ENCODE measurements around the gene NCOR2. TPM values are rescaled to one million over a fixed set of nuclear protein-coding genes. Genes with fewer than 3 reads are reported as not detected.

The NCOR2 gene
- polyA plus RNA-seq, 6 donors from 2014 or later: 2.4 to 15.8 (median 4.0) TPM

- H3K27ac Mint-ChIP-seq: peak overlapping the region in 2 of 6 donors; percentile 59 to 62
- ATAC-seq (ENCODE audit: low read depth in 2 of 2): no peak
- no peaks in the 10 kb centered on the region for H3K27me3 Mint-ChIP-seq
- H3K9me3 Mint-ChIP-seq: peaks cover 0 to 3% (median 0%) of the 10 kb centered on the region in 7 donors
- H3K36me3 Mint-ChIP-seq: peaks cover 0 to 9% of the 10 kb centered on the region in 2 donors
- no peak for DNase-seq
- peaks cover 23 to 58% (median 48%) of the 10 kb centered on the region in 3 donors for H3K4me1 Mint-ChIP-seq
- no peak overlapping the region for H3K4me3 Mint-ChIP-seq
Measured at GRCh38 chr12:124559182-124560017, 8.0 kb downstream of the NCOR2 start.

GRCh38 chr12:124558313-124558712, 9.1 kb downstream of the NCOR2 start:
- ATAC-seq (ENCODE audit: low read depth in 2 of 2) (no peak), DNase-seq (no peak)
- H3K4me1 Mint-ChIP-seq: peaks cover 29 to 60% (median 56%) of the 10 kb centered on the region in 3 donors
- H3K36me3 Mint-ChIP-seq: peaks cover 0 to 9% of the 10 kb centered on the region in 2 donors
- peaks cover 0 to 3% (median 0%) of the 10 kb centered on the region in 7 donors for H3K9me3 Mint-ChIP-seq
- no peaks in the 10 kb centered on the region for H3K27me3 Mint-ChIP-seq
- H3K4me3 Mint-ChIP-seq: no peak overlapping the region
- no peak overlapping the region for H3K27ac Mint-ChIP-seq

GRCh38 chr12:124557518-124558223, 9.7 kb downstream of the NCOR2 start:
- Mint-ChIP-seq H3K27ac (no peak overlapping the region), H3K27me3 (no peaks in the 10 kb centered on the region), H3K4me3 (no peak overlapping the region), H3K36me3 (peaks cover 0 to 9% of the 10 kb centered on the region in 2 donors), H3K9me3 (peaks cover 0 to 3% (median 0%) of the 10 kb centered on the region in 7 donors), H3K4me1 (peaks cover 33 to 64% (median 58%) of the 10 kb centered on the region in 3 donors)
- DNase-seq (no peak), ATAC-seq (ENCODE audit: low read depth in 2 of 2) (no peak)

- Mint-ChIP-seq H3K27me3 (no peaks in the 10 kb centered on the region), H3K36me3 (peaks cover 0 to 9% of the 10 kb centered on the region in 2 donors), H3K4me1 (peaks cover 38 to 68% (median 61%) of the 10 kb centered on the region in 3 donors), H3K4me3 (peak overlapping the region in 1 of 8 donors; percentile 75), H3K27ac (peak overlapping the region in 1 of 6 donors; percentile 93), H3K9me3 (peaks cover 0 to 3% (median 0%) of the 10 kb centered on the region in 7 donors)
- DNase-seq (no peak), ATAC-seq (ENCODE audit: low read depth in 2 of 2) (no peak)
Measured at GRCh38 chr12:124556896-124557501, 10.4 kb downstream of the NCOR2 start.

GRCh38 chr12:124556074-124556466, 11.3 kb downstream of the NCOR2 start:
- peaks cover 41 to 69% (median 63%) of the 10 kb centered on the region in 3 donors for H3K4me1 Mint-ChIP-seq

GRCh38 chr12:124555168-124556073, 12.0 kb downstream of the NCOR2 start:
- no peak for ATAC-seq (ENCODE audit: low read depth in 2 of 2)
- Mint-ChIP-seq H3K27me3 (no peaks in the 10 kb centered on the region), H3K27ac (peak overlapping the region in 2 of 6 donors; percentile 53 to 80), H3K9me3 (peaks cover 0 to 3% (median 0%) of the 10 kb centered on the region in 7 donors), H3K4me3 (peak overlapping the region in 4 of 8 donors; percentile 21 to 59 (median 47)), H3K36me3 (peaks cover 0 to 9% of the 10 kb centered on the region in 2 donors), H3K4me1 (peaks cover 42 to 69% (median 63%) of the 10 kb centered on the region in 3 donors)
- no peak for DNase-seq

More at GRCh38 chr12:124556074-124556466, 11.3 kb downstream of the NCOR2 start:
- H3K36me3 Mint-ChIP-seq: peaks cover 0 to 9% of the 10 kb centered on the region in 2 donors
- peaks cover 0 to 3% (median 0%) of the 10 kb centered on the region in 7 donors for H3K9me3 Mint-ChIP-seq
- DNase-seq (no peak), ATAC-seq (ENCODE audit: low read depth in 2 of 2) (no peak)
- H3K27me3 Mint-ChIP-seq: no peaks in the 10 kb centered on the region
- peak overlapping the region in 1 of 6 donors; percentile 86 for H3K27ac Mint-ChIP-seq
- H3K4me3 Mint-ChIP-seq: peak overlapping the region in 2 of 8 donors; percentile 21 to 59

GRCh38 chr12:124554429-124555029, 12.9 kb downstream of the NCOR2 start:
- Mint-ChIP-seq H3K9me3 (peaks cover 0 to 2% (median 0%) of the 10 kb centered on the region in 7 donors), H3K4me3 (peak overlapping the region in 4 of 8 donors; percentile 39 to 63 (median 58)), H3K27me3 (no peaks in the 10 kb centered on the region), H3K4me1 (peaks cover 49 to 75% (median 70%) of the 10 kb centered on the region in 3 donors), H3K27ac (peak overlapping the region in 2 of 6 donors; percentile 12 to 57), H3K36me3 (peaks cover 0 to 4% of the 10 kb centered on the region in 2 donors)
- DNase-seq: no peak
- ATAC-seq (ENCODE audit: low read depth in 2 of 2): no peak

GRCh38 chr12:124553862-124554428, 13.5 kb downstream of the NCOR2 start:
- Mint-ChIP-seq H3K27ac (peak overlapping the region in 2 of 6 donors; percentile 26 to 57), H3K27me3 (no peaks in the 10 kb centered on the region), H3K36me3 (no peaks in the 10 kb centered on the region), H3K4me3 (peak overlapping the region in 3 of 8 donors; percentile 47 to 64 (median 55)), H3K4me1 (peaks cover 50 to 79% (median 76%) of the 10 kb centered on the region in 3 donors), H3K9me3 (no peaks in the 10 kb centered on the region)
- no peak for ATAC-seq (ENCODE audit: low read depth in 2 of 2)
- DNase-seq: no peak

GRCh38 chr12:124551268-124552144, 15.9 kb downstream of the NCOR2 start:
- DNase-seq (peak; percentile 44), ATAC-seq (ENCODE audit: low read depth in 2 of 2) (peak; percentile 59 to 75)
- Mint-ChIP-seq H3K9me3 (no peaks in the 10 kb centered on the region), H3K4me3 (peak overlapping the region; percentile 50 to 93 (median 84)), H3K27me3 (no peaks in the 10 kb centered on the region), H3K27ac (peak overlapping the region; percentile 88 to 98 (median 96)), H3K4me1 (peaks cover 54 to 89% (median 85%) of the 10 kb centered on the region in 3 donors), H3K36me3 (no peaks in the 10 kb centered on the region)

GRCh38 chr12:124550123-124551089, 17.0 kb downstream of the NCOR2 start:
- DNase-seq (peak; percentile 25), ATAC-seq (ENCODE audit: low read depth in 2 of 2) (peak; percentile 54 to 61)
- peak overlapping the region in 7 of 8 donors; percentile 4 to 93 (median 71) for H3K4me3 Mint-ChIP-seq
- H3K9me3 Mint-ChIP-seq: no peaks in the 10 kb centered on the region
- H3K27me3 Mint-ChIP-seq: no peaks in the 10 kb centered on the region
- peaks cover 53 to 90% (median 88%) of the 10 kb centered on the region in 3 donors for H3K4me1 Mint-ChIP-seq
- H3K27ac Mint-ChIP-seq: peak overlapping the region; percentile 48 to 98 (median 86)
- H3K36me3 Mint-ChIP-seq: no peaks in the 10 kb centered on the region
